Right kidney (tissue), 1 donor: ENCODE data around the gene ZNF284.
"Not testable (repeated sequence)": the region's sequence is repeated elsewhere in the genome, so short reads cannot be mapped to it uniquely, and the experiment has no call there.

Source experiments
- DNase-seq: peaks from one replicate; pipeline ENCODE4 v3.0.0-alpha.2; 2016

The ZNF284 gene

GRCh38 chr19:44109458-44109857 lies 37.5 kb downstream of the ZNF284 start:
- no peak for DNase-seq

GRCh38 chr19:44111910-44112463 lies 40.0 kb downstream of the ZNF284 start:
- peak; percentile 45 for DNase-seq

- DNase-seq = no peak
These were observed 40.8 kb downstream of the ZNF284 start for GRCh38 chr19:44112802-44113137.

GRCh38 chr19:44113138-44113783 lies 41.3 kb downstream of the ZNF284 start, which contains the start of gene ZNF225:
ZNF225 (plus strand) TSS chr19:44113399; CDS start chr19:44115828, 2,429 bp downstream.
- peak; percentile 83 for DNase-seq

GRCh38 chr19:44113784-44114390 lies 41.9 kb downstream of the ZNF284 start:
- no peak for DNase-seq

GRCh38 chr19:44121162-44121561 lies 49.2 kb downstream of the ZNF284 start:
- not testable (repeated sequence) for DNase-seq

- no peak for DNase-seq
These were observed 60.0 kb downstream of the ZNF284 start for GRCh38 chr19:44131955-44132354.
